BE2C (cell line): Measurements from ENCODE around the gene ABCG5.

Source experiments
- DNase-seq: peaks from one replicate; pipeline ENCODE4 v3.0.0-alpha.2; 2020
- H3K27me3 ChIP-seq: fragments of 250-450 bp; sonication (Bioruptor Pico); 2 replicates; pipeline ENCODE4 v1.5.1; 2020; ENCODE audit warnings: mild to moderate bottlenecking
- H3K36me3 ChIP-seq: fragments of 250-450 bp; sonication (Bioruptor Pico); 2 replicates; pipeline ENCODE4 v1.5.1; 2020; ENCODE audit warnings: mild to moderate bottlenecking
- H3K4me1 ChIP-seq: fragments of 250-450 bp; sonication (Bioruptor Pico); 2 replicates; pipeline ENCODE4 v1.5.1; 2020
- H3K4me3 ChIP-seq: 2 replicates; pipeline ENCODE4 v1.5.1; 2011; ENCODE audit warnings: low read depth, low read length
- H3K9me3 ChIP-seq: fragments of 250-450 bp; sonication (Bioruptor Pico); 2 replicates; pipeline ENCODE4 v1.5.1; 2020
- CTCF ChIP-seq: IDR thresholded peaks from 2 replicates; pipeline ENCODE4 v1.5.1; 2012; ENCODE audit warnings: mild to moderate bottlenecking, low read depth, low read length

The ABCG5 gene

GRCh38 chr2:43787895-43788294 lies 50.7 kb downstream of the ABCG5 start:
- Histone ChIP-seq H3K4me1 (no peaks in the 10 kb centered on the region), H3K9me3 (no peaks in the 10 kb centered on the region), H3K36me3 (no peaks in the 10 kb centered on the region), H3K27me3 (no peaks in the 10 kb centered on the region), H3K4me3 (no peak overlapping the region)
- no peak for DNase-seq
- TF ChIP-seq CTCF: no peak

- Histone ChIP-seq H3K4me3 (no peak overlapping the region), H3K9me3 (no peaks in the 10 kb centered on the region), H3K27me3 (no peaks in the 10 kb centered on the region), H3K4me1 (no peaks in the 10 kb centered on the region), H3K36me3 (no peaks in the 10 kb centered on the region)
- TF ChIP-seq CTCF: no peak
- no peak for DNase-seq
These were observed 60.4 kb downstream of the ABCG5 start for GRCh38 chr2:43778233-43778632.

- H3K4me1 ChIP-seq: no peaks in the 10 kb centered on the region
- H3K36me3 ChIP-seq: no peaks in the 10 kb centered on the region
- H3K9me3 ChIP-seq: no peaks in the 10 kb centered on the region
- H3K27me3 ChIP-seq: no peaks in the 10 kb centered on the region
- no peak for DNase-seq
- TF ChIP-seq CTCF: no peak
- no peak overlapping the region for H3K4me3 ChIP-seq
These were observed 61.2 kb downstream of the ABCG5 start for GRCh38 chr2:43777306-43777926.

- no peak for TF ChIP-seq CTCF
- Histone ChIP-seq H3K36me3 (no peaks in the 10 kb centered on the region), H3K4me3 (no peak overlapping the region), H3K9me3 (no peaks in the 10 kb centered on the region), H3K4me1 (no peaks in the 10 kb centered on the region), H3K27me3 (no peaks in the 10 kb centered on the region)
- no peak for DNase-seq
These were observed 62.3 kb downstream of the ABCG5 start for GRCh38 chr2:43776324-43776723.

GRCh38 chr2:43774617-43775016 lies 64.0 kb downstream of the ABCG5 start:
- Histone ChIP-seq H3K9me3 (no peaks in the 10 kb centered on the region), H3K27me3 (no peaks in the 10 kb centered on the region), H3K4me1 (no peaks in the 10 kb centered on the region), H3K36me3 (no peaks in the 10 kb centered on the region), H3K4me3 (peak overlapping the region; percentile 79)
- no peak for TF ChIP-seq CTCF
- no peak for DNase-seq

- Histone ChIP-seq H3K4me3 (peak within 1 kb of the TSS; percentile 79), H3K4me1 (no peaks in the 10 kb centered on the region), H3K36me3 (no peaks in the 10 kb centered on the region), H3K27me3 (no peaks in the 10 kb centered on the region), H3K9me3 (no peaks in the 10 kb centered on the region)
- TF ChIP-seq CTCF: no peak
- peak; percentile 91 for DNase-seq
These were observed 64.6 kb downstream of the ABCG5 start, which contains the start of gene DYNC2LI1 for GRCh38 chr2:43773876-43774613. DYNC2LI1 (plus strand) TSS chr2:43774039; CDS start chr2:43774139, 100 bp downstream.
